Keratinocyte (primary cell): ENCODE data around the gene CHRNB4. TPM values are rescaled to one million over a fixed set of nuclear protein-coding genes. Genes with fewer than 3 reads are reported as not detected.

ENCODE experiments used
- DNase-seq: peaks from one replicate; pipeline ENCODE4 v3.0.0-alpha.2; 2011; ENCODE audit warnings: low read depth, missing footprints, low spot score
- FAIRE-seq: peaks from 2 replicates; lab custom pipeline; 2011; peaks lifted over from hg19 to GRCh38; lab: Jason Lieb, UNC
- H2AFZ ChIP-seq: 2 replicates; pipeline ENCODE4 v1.6.0; 2012; ENCODE audit warnings: low read length, control low read depth, inconsistent platforms; ENCODE audit not compliant: control insufficient read depth
- H3K27ac ChIP-seq: 2 replicates; pipeline ENCODE4 v1.5.1; 2011; ENCODE audit warnings: low read length; ENCODE audit not compliant: control insufficient read depth, insufficient read depth
- H3K27me3 ChIP-seq: 3 replicates; pipeline ENCODE4 v1.6.0; 2011; ENCODE audit warnings: low read length; ENCODE audit not compliant: control insufficient read depth, insufficient read depth; ENCODE audit errors: extremely low read depth
- H3K36me3 ChIP-seq, 2 experiments: 2 replicates in 1 of 2; 3 replicates in 1 of 2; pipeline ENCODE4 v1.5.1; 2011; ENCODE audit warnings: low read length in 2 of 2, mild to moderate bottlenecking in 1 of 2; ENCODE audit not compliant: control insufficient read depth in 2 of 2, insufficient read depth in 2 of 2; ENCODE audit errors: extremely low read depth in 1 of 2
- H3K4me1 ChIP-seq: 3 replicates; pipeline ENCODE4 v1.5.1; 2011; ENCODE audit warnings: low read length; ENCODE audit not compliant: control insufficient read depth, insufficient read depth; ENCODE audit errors: extremely low read depth
- H3K4me2 ChIP-seq: 3 replicates; pipeline ENCODE4 v1.6.0; 2011; ENCODE audit warnings: low read depth, low read length; ENCODE audit not compliant: control insufficient read depth, insufficient read depth; ENCODE audit errors: extremely low read depth
- H3K4me3 ChIP-seq, 3 experiments: fragments of 200-600 bp in 1 of 3; sonication (generic) in 1 of 3; 2 replicates in 2 of 3; 3 replicates in 1 of 3; pipeline ENCODE4 v1.5.1; 2011 to 2016; ENCODE audit warnings: low read length in 3 of 3, mild to moderate bottlenecking in 3 of 3, control low read depth in 2 of 3, inconsistent platforms in 1 of 3, low read depth in 1 of 3, mixed read lengths in 1 of 3, mixed run types in 1 of 3, moderate library complexity in 1 of 3; ENCODE audit not compliant: control insufficient read depth in 2 of 3, insufficient read depth in 2 of 3; ENCODE audit errors: extremely low read depth in 1 of 3
- H3K79me2 ChIP-seq: 2 replicates; pipeline ENCODE4 v1.6.0; 2012; ENCODE audit warnings: low read length; ENCODE audit not compliant: control insufficient read depth, insufficient read depth
- H3K9ac ChIP-seq: 3 replicates; pipeline ENCODE4 v1.6.0; 2011; ENCODE audit warnings: low read length; ENCODE audit not compliant: control insufficient read depth, insufficient read depth; ENCODE audit errors: extremely low read depth
- H3K9me1 ChIP-seq: 3 replicates; pipeline ENCODE4 v1.6.0; 2011; ENCODE audit warnings: low read length; ENCODE audit not compliant: control insufficient read depth, insufficient read depth; ENCODE audit errors: extremely low read depth
- H3K9me3 ChIP-seq: 2 replicates; pipeline ENCODE4 v1.5.1; 2012; ENCODE audit warnings: low read depth, low read length; ENCODE audit not compliant: control insufficient read depth
- H4K20me1 ChIP-seq: 3 replicates; pipeline ENCODE4 v1.6.0; 2011; ENCODE audit warnings: low read length; ENCODE audit not compliant: control insufficient read depth, insufficient read depth; ENCODE audit errors: extremely low read depth
- EZH2 ChIP-seq: IDR thresholded peaks from one replicate; pipeline ENCODE4 v1.6.1; 2012; ENCODE audit warnings: inconsistent platforms, mild to moderate bottlenecking, low read length, moderate library complexity
- dilution Hi-C: fragments of 300-500 bp; cut with MboI; formaldehyde crosslinking; loops from one replicate; pipeline ENCODE4 v1.7.0; 2020; ENCODE audit warnings: low sequenced_read_pairs; ENCODE audit not compliant: extremely low pct_ligation_motif_present
- polyA plus RNA-seq, 5 experiments: library from polyadenylated mRNA; depleted of rRNA in 3 of 5; stranded (reverse) in 3 of 5; stranded (forward) in 1 of 5; unstranded in 1 of 5; fragments of >200 nt; gene quantifications; 1 replicate in 1 of 5; 2 replicates in 3 of 5; 3 replicates in 1 of 5; pipeline versions ENCODE4 v1.2.1 to v1.2.3, GENCODE V29; 2011 to 2012; ENCODE audit warnings: missing spikeins in 2 of 5, low read depth in 1 of 5, low replicate concordance in 1 of 5
- TF ChIP-seq, protein P1 (sequence below), 3 experiments: IDR thresholded peaks in 1 of 3; conservative IDR thresholded peaks in 1 of 3; optimal IDR thresholded peaks in 1 of 3; 2 replicates in 2 of 3; 3 replicates in 1 of 3; pipeline versions ENCODE3 to v1.5.1; 2011; ENCODE audit warnings: low read length in 3 of 3, mild to moderate bottlenecking in 3 of 3, moderate library complexity in 2 of 3, control low read depth in 1 of 3, inconsistent platforms in 1 of 3; ENCODE audit not compliant: insufficient read depth in 2 of 3; ENCODE audit errors: extremely low read depth in 1 of 3

CHRNB4 gene
- polyA plus RNA-seq, 1 donor (not counting 4 experiments of a cell fraction or from before 2014, with no cell fraction given), result 0.04 TPM

DNA sequence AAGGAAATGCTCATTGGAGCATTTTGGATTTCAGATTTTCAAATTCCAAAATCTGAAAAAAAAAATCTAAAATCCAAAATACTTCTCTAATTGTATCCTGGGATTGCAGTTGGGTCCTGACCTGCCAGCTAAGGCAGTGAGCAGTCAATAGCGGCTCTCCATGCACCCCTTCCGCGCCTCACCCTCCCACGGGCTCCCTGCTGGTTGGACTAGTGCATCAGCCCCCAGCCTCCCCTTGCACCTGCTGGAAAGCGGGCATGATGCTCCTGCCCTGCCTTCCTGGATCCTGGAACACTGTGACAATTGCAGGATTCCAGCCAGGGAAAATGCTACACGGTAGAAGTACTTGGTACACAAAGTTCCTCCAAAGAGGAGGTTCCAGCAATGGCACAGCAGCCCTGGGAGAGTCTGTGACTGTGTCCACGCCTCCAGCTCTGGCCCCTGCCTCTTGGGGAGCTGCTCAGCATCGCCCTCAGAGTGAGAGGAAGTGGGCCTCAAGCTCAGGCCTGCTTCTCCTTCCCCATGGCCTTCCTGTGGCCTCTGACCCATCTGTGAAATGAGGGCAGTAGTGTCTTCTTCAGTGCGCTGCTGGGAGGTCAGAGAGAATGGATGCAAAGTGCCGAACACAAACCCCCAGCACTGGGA is 39.5 kb upstream of the CHRNB4 start:
- H3K9me1 ChIP-seq, result no peaks in the 10 kb centered on the region
- FAIRE-seq (no peak), DNase-seq (no peak)
- no peaks in the 10 kb centered on the region for H3K36me3 ChIP-seq
- H3K4me3 ChIP-seq, result no peak overlapping the region
- no peak for TF ChIP-seq EZH2
- TF ChIP-seq, protein P1, sequence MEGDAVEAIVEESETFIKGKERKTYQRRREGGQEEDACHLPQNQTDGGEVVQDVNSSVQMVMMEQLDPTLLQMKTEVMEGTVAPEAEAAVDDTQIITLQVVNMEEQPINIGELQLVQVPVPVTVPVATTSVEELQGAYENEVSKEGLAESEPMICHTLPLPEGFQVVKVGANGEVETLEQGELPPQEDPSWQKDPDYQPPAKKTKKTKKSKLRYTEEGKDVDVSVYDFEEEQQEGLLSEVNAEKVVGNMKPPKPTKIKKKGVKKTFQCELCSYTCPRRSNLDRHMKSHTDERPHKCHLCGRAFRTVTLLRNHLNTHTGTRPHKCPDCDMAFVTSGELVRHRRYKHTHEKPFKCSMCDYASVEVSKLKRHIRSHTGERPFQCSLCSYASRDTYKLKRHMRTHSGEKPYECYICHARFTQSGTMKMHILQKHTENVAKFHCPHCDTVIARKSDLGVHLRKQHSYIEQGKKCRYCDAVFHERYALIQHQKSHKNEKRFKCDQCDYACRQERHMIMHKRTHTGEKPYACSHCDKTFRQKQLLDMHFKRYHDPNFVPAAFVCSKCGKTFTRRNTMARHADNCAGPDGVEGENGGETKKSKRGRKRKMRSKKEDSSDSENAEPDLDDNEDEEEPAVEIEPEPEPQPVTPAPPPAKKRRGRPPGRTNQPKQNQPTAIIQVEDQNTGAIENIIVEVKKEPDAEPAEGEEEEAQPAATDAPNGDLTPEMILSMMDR (optimal IDR thresholded peaks at IDR 0.05 in 1 of 3, IDR thresholded peaks at IDR 0.05 in 1 of 3, conservative IDR thresholded peaks at IDR 0.05 in 1 of 3; ENCODE audit: extremely low read depth in 1 of 3, insufficient read depth in 2 of 3, low read length in 3 of 3), result no peak
- peaks cover 3% of the 10 kb centered on the region for H3K4me1 ChIP-seq
- H4K20me1 ChIP-seq, result no peaks in the 10 kb centered on the region
- H3K27me3 ChIP-seq, result no peaks in the 10 kb centered on the region
- no peak overlapping the region for H3K4me2 ChIP-seq
- H3K27ac ChIP-seq, result no peak overlapping the region
- no peak overlapping the region for H2AFZ ChIP-seq
- H3K79me2 ChIP-seq, result no peaks in the 10 kb centered on the region
- H3K9me3 ChIP-seq, result no peaks in the 10 kb centered on the region
- H3K9ac ChIP-seq, result no peak overlapping the region
- dilution Hi-C loops, result no loop called here

DNA sequence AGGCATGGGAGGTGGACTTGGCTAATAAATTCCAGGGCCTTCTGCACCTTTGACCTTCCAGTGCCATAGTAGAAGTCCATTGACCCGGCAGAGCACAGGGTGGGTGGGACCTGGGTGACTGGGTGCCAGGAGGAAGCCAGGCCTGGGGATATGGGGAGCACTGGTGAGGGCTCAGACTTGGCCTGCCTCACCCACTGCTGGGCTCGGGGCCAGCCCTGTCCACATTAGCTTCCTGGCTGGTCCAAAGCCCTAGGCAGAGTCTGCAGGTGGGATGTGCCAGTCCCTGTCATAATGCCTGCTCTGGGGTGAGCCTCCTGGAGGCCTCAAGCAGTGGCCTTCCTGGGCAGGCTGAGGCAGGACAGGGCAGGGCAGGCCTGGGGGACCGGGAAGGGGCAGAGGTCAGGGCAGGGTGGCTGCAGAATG is 38.1 kb upstream of the CHRNB4 start:
- TF ChIP-seq, protein P1 (optimal IDR thresholded peaks at IDR 0.05 in 1 of 3, IDR thresholded peaks at IDR 0.05 in 1 of 3, conservative IDR thresholded peaks at IDR 0.05 in 1 of 3; ENCODE audit: extremely low read depth in 1 of 3, insufficient read depth in 2 of 3, low read length in 3 of 3), result no peak
- no peak for TF ChIP-seq EZH2
- Histone ChIP-seq H3K4me3 (no peak overlapping the region), H3K79me2 (no peaks in the 10 kb centered on the region), H2AFZ (no peak overlapping the region), H3K9me1 (no peaks in the 10 kb centered on the region), H3K9me3 (no peaks in the 10 kb centered on the region), H3K4me1 (no peaks in the 10 kb centered on the region), H4K20me1 (no peaks in the 10 kb centered on the region), H3K27ac (no peak overlapping the region), H3K27me3 (no peaks in the 10 kb centered on the region), H3K36me3 (no peaks in the 10 kb centered on the region), H3K4me2 (no peak overlapping the region), H3K9ac (no peak overlapping the region)
- no peak for FAIRE-seq
- dilution Hi-C loops, result no loop called here
- DNase-seq, result no peak
